GM19395 (cell line): ENCODE measurements around the gene COA1.
A peak's percentile ranks its signal among the peaks of the same experiment; 100 is the strongest.
"Not testable (repeated sequence)": the region's sequence is repeated elsewhere in the genome, so short reads cannot be mapped to it uniquely, and the experiment has no call there.

Experiments used
- ATAC-seq: cut with Tn5 transposase; IDR thresholded peaks from one replicate; pipeline ENCODE4 v1.9.1; 2021; ENCODE audit warnings: mild to moderate bottlenecking, moderate library complexity; ENCODE audit not compliant: unreplicated experiment

COA1 gene

GRCh38 chr7:43729214-43729923 lies at the start of gene COA1:
COA1 (minus strand) TSS chr7:43729523; CDS start chr7:43648614, 80,909 bp downstream.
- peak; percentile 82 for ATAC-seq

- not testable (repeated sequence) for ATAC-seq
Observed at GRCh38 chr7:43778293-43779044, 49.1 kb upstream of the COA1 start.

- ATAC-seq: not testable (repeated sequence)
Observed at GRCh38 chr7:43775255-43775654, 45.9 kb upstream of the COA1 start.

- ATAC-seq: not testable (repeated sequence)
Observed at GRCh38 chr7:43773268-43773667, 43.9 kb upstream of the COA1 start.

GRCh38 chr7:43771573-43771972 lies 42.2 kb upstream of the COA1 start:
- ATAC-seq: no peak

GRCh38 chr7:43771128-43771527 lies 41.8 kb upstream of the COA1 start:
- no peak for ATAC-seq

- ATAC-seq: no peak
Observed at GRCh38 chr7:43769791-43770465, 40.6 kb upstream of the COA1 start.

- no peak for ATAC-seq
Observed at GRCh38 chr7:43769281-43769680, 40.0 kb upstream of the COA1 start.

GRCh38 chr7:43768887-43769272 lies 39.6 kb upstream of the COA1 start:
- ATAC-seq: no peak

- ATAC-seq: no peak
Observed at GRCh38 chr7:43768201-43768886, 39.0 kb upstream of the COA1 start.

- no peak for ATAC-seq
Observed at GRCh38 chr7:43767311-43767710, 38.0 kb upstream of the COA1 start.

- no peak for ATAC-seq
Observed at GRCh38 chr7:43766564-43766963, 37.2 kb upstream of the COA1 start.

GRCh38 chr7:43764807-43765491 lies 35.6 kb upstream of the COA1 start:
- no peak for ATAC-seq

GRCh38 chr7:43764039-43764761 lies 34.9 kb upstream of the COA1 start:
- peak; percentile 68 for ATAC-seq

GRCh38 chr7:43763183-43763582 lies 33.9 kb upstream of the COA1 start:
- ATAC-seq: no peak

GRCh38 chr7:43761938-43762692 lies 32.8 kb upstream of the COA1 start:
- no peak for ATAC-seq

GRCh38 chr7:43761382-43761781 lies 32.1 kb upstream of the COA1 start:
- ATAC-seq: no peak

- no peak for ATAC-seq
Observed at GRCh38 chr7:43760861-43761260, 31.5 kb upstream of the COA1 start.
